ENCODE measurements around the gene REEP5. TPM values are rescaled to one million over a fixed set of nuclear protein-coding genes. Genes with fewer than 3 reads are reported as not detected.
A peak's percentile ranks its signal among the peaks of the same experiment; 100 is the strongest.

REEP5 gene
- total RNA-seq, 1 experiment from 2014 or later = 46.2 TPM

GRCh38 chr5:112863549-112863948 lies 58.5 kb downstream of the REEP5 start:
- H3K9ac ChIP-seq (ENCODE audit: extremely low read depth, insufficient read length, low read length) = no peak overlapping the region
- H2BK15ac ChIP-seq (ENCODE audit: low read depth, low read length) = no peak overlapping the region
- H2BK5ac ChIP-seq (ENCODE audit: insufficient read length, low read length) = no peak overlapping the region
- peaks cover 17% of the 10 kb centered on the region; the same call in 1 of the 2 replicates for H3K79me2 ChIP-seq (ENCODE audit: insufficient read depth, low read length)
- no CpG with 5 or more reads among the region's 4 CpGs for WGBS (ENCODE audit: extremely low coverage, insufficient read length, low lambda C conversion rate)
- no peak overlapping the region for H4K91ac ChIP-seq (ENCODE audit: insufficient read length, low read depth, low read length)
- H3K14ac ChIP-seq (ENCODE audit: insufficient read depth, low read length) = no peak overlapping the region
- no peak overlapping the region for H2AK5ac ChIP-seq (ENCODE audit: insufficient read length, low read length)
- no peak overlapping the region for H3K18ac ChIP-seq (ENCODE audit: insufficient read length, low read depth, low read length)
- H4K5ac ChIP-seq (ENCODE audit: insufficient read length, low read depth, low read length) = no peak overlapping the region
- peaks cover 13 to 19% of the 10 kb centered on the region in 2 experiments for H3K4me1 Mint-ChIP-seq
- no peaks in the 10 kb centered on the region for H3K27me3 ChIP-seq (ENCODE audit: insufficient read depth, low read length)
- H3K4ac ChIP-seq (ENCODE audit: low read depth, low read length) = no peak overlapping the region
- peaks cover 15% of the 10 kb centered on the region for H3K27me3 Mint-ChIP-seq (ENCODE audit: low read depth)
- no peak overlapping the region for H3K4me2 ChIP-seq (ENCODE audit: insufficient read depth, insufficient read length, low read length)
- H2BK12ac ChIP-seq (ENCODE audit: insufficient read length, low read depth, low read length) = no peak overlapping the region
- H4K20me1 ChIP-seq (ENCODE audit: control insufficient read depth, insufficient read depth, insufficient read length) = no peaks in the 10 kb centered on the region
- H3K79me1 ChIP-seq (ENCODE audit: insufficient read depth, low read depth, low read length, poor library complexity, severe bottlenecking) = peaks cover 3% of the 10 kb centered on the region
- H3K9me3 Mint-ChIP-seq = peaks cover 0 to 4% of the 10 kb centered on the region in 2 experiments; a peak in 2 of 5 replicates
- H3K9me3 ChIP-seq (ENCODE audit: control insufficient read depth, low read depth, low read length) = no peaks in the 10 kb centered on the region
- H4K8ac ChIP-seq (replicated peaks; ENCODE audit: insufficient read length, low read depth, low read length) = no peak overlapping the region
- no peak overlapping the region for H3K27ac ChIP-seq (ENCODE audit: insufficient read length, low read depth, low read length)
- no peak overlapping the region for H2AFZ ChIP-seq (ENCODE audit: low read length)
- no peak overlapping the region for H3K56ac ChIP-seq (ENCODE audit: insufficient read length, low read depth, low read length)
- H3T11ph ChIP-seq (ENCODE audit: low read length) = no peak overlapping the region
- peak overlapping the region in 2 of 3 experiments; percentile 24 to 34; a peak in 1 of 7 replicates for H3K27ac Mint-ChIP-seq
- no peak for DNase-seq
- no peaks in the 10 kb centered on the region for H3K4me1 ChIP-seq (ENCODE audit: insufficient read depth, low read length)
- H3K23me2 ChIP-seq (ENCODE audit: insufficient read length, low read depth, low read length, poor library complexity, severe bottlenecking) = peaks cover 4% of the 10 kb centered on the region
- H2BK20ac ChIP-seq (ENCODE audit: low read depth, low read length, poor library complexity, severe bottlenecking) = no peak overlapping the region
- H3K4me3 Mint-ChIP-seq = peak overlapping the region; percentile 51 to 95; a peak in 3 of 5 replicates
- peaks cover 40 to 65% (median 44%) of the 10 kb centered on the region in 3 experiments for H3K36me3 Mint-ChIP-seq (ENCODE audit: insufficient read depth in 1 of 3, low read depth in 3 of 3)
- no peak overlapping the region for H3K23ac ChIP-seq (ENCODE audit: insufficient read length, low read depth, low read length)
- no peak overlapping the region for H2BK120ac ChIP-seq (ENCODE audit: low read depth, low read length, poor library complexity, severe bottlenecking)
- no peak for TF ChIP-seq CTCF (conservative IDR thresholded peaks at IDR 0.05)
